OCI-LY1 (cell line): ENCODE results near the gene CCK.

ENCODE experiments used
- CTCF ChIP-seq: fragments of 200-600 bp; sonication (generic), shearing (Covaris generic); IDR thresholded peaks from 2 replicates; pipeline ENCODE4 v1.5.1; 2017; ENCODE audit warnings: mild to moderate bottlenecking, antibody characterized with exemption, low read length, moderate library complexity, mixed read lengths
- EZH2 ChIP-seq: fragments of 200-600 bp; sonication (generic), shearing (Covaris generic); IDR thresholded peaks from 2 replicates; pipeline ENCODE4 v1.8.0; 2017; ENCODE audit warnings: borderline replicate concordance, mixed run types, mild to moderate bottlenecking, antibody characterized with exemption, low read length, moderate library complexity, mixed read lengths

GRCh38 chr3:42264399-42265058 is 1.5 kb downstream of the CCK start:
- TF ChIP-seq CTCF = no peak
- TF ChIP-seq EZH2 = no peak
